ENCODE results near the gene KCND3. TPM values are rescaled to one million over a fixed set of nuclear protein-coding genes. Genes with fewer than 3 reads are reported as not detected.

Gene KCND3
- total RNA-seq, 1 donor from 2014 or later: 0.86 TPM

DNA sequence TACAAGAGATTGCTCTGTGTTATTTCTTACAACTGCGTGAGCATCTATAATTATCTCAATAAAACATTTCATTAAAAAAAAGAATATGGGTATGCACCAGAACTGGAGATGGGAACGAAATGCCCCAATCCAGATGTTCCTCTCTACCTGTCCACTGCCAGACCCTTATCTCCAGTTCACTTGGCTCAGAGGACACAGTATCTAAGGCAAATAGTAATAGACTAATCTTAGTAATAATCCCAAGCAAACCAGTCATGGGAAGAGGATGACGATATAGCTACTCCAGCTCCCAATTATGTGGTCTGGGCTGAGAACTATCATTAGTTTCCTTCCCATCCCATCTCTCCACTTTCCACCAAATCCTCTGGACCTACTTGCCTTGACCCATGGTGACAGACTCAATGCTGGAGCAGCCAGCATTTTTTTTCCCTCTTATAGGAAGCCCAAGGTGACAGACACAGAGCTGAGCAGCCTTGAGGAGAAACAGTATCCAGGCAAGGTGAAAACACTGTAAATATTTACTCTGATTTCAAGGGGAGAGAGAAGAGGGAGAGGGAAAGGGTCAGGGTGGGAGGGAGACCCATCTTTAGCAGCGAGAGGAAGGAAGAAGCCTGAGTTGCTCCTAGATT is 205.1 kb downstream of the KCND3 start:
- no peak for DNase-seq (ENCODE audit: low read depth, low spot score)
- Mint-ChIP-seq H3K36me3 (ENCODE audit: low read depth) (no peaks in the 10 kb centered on the region), H3K27me3 (ENCODE audit: low read depth) (peaks cover 35% of the 10 kb centered on the region), H3K9me3 (no peaks in the 10 kb centered on the region), H3K27ac (ENCODE audit: unreplicated experiment) (no peak overlapping the region), H3K4me3 (no peak overlapping the region), H3K4me1 (no peaks in the 10 kb centered on the region)
- TF ChIP-seq, protein P1, sequence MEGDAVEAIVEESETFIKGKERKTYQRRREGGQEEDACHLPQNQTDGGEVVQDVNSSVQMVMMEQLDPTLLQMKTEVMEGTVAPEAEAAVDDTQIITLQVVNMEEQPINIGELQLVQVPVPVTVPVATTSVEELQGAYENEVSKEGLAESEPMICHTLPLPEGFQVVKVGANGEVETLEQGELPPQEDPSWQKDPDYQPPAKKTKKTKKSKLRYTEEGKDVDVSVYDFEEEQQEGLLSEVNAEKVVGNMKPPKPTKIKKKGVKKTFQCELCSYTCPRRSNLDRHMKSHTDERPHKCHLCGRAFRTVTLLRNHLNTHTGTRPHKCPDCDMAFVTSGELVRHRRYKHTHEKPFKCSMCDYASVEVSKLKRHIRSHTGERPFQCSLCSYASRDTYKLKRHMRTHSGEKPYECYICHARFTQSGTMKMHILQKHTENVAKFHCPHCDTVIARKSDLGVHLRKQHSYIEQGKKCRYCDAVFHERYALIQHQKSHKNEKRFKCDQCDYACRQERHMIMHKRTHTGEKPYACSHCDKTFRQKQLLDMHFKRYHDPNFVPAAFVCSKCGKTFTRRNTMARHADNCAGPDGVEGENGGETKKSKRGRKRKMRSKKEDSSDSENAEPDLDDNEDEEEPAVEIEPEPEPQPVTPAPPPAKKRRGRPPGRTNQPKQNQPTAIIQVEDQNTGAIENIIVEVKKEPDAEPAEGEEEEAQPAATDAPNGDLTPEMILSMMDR (conservative IDR thresholded peaks at IDR 0.05): no peak

DNA sequence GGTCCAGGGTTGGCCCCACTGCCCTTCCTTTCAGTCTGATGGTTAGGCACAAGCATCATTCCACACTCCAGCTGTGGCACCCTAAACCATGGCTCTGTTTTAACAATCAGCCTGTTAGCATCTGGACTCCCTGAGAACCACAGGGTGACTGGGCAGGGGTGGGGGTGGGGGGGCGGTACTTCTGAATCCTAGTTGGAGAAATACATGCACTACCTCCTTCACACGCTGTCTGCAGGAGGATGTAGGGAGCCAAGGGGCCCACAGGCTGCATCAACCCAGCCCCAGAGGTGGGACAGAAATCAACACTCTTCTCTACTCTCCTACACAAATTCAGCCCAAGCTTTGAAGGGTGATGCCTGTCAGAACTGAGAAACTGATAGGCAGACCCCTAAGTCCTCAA is 209.9 kb downstream of the KCND3 start:
- Mint-ChIP-seq H3K27me3 (ENCODE audit: low read depth) (peaks cover 14% of the 10 kb centered on the region), H3K9me3 (no peaks in the 10 kb centered on the region), H3K4me3 (no peak overlapping the region), H3K36me3 (ENCODE audit: low read depth) (peaks cover 4% of the 10 kb centered on the region), H3K4me1 (no peaks in the 10 kb centered on the region), H3K27ac (ENCODE audit: unreplicated experiment) (no peak overlapping the region)
- DNase-seq (ENCODE audit: low read depth, low spot score): no peak
- TF ChIP-seq, protein P1 (conservative IDR thresholded peaks at IDR 0.05): no peak

DNA sequence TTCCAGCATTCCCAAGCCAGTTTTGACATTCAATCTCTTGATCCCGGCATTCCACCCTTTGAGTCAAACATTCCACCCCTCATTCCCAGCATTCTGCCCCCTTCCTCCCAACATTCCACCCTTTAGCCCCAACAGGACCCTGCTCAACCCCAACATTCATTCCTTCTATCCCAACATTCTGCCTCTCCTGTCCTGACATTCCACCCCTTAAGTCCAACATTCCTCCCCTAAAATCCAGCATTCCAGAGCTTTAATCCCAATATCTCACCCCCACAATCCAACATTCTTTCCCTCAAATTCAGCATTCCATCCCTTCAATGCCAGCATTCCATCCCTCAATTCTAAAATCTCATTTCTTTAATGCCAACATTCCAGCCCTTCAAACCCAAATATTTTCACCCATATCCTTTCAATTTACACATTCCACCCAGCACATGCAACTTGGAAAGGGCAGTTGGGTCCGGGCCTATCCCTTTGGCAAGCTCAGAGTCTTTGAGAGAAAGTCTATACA is 210.9 kb downstream of the KCND3 start:
- Mint-ChIP-seq H3K27ac (ENCODE audit: unreplicated experiment) (no peak overlapping the region), H3K4me1 (no peaks in the 10 kb centered on the region), H3K36me3 (ENCODE audit: low read depth) (peaks cover 4% of the 10 kb centered on the region), H3K4me3 (no peak overlapping the region), H3K9me3 (no peaks in the 10 kb centered on the region), H3K27me3 (ENCODE audit: low read depth) (peaks cover 12% of the 10 kb centered on the region)
- TF ChIP-seq, protein P1 (conservative IDR thresholded peaks at IDR 0.05): no peak
- no peak for DNase-seq (ENCODE audit: low read depth, low spot score)

DNA sequence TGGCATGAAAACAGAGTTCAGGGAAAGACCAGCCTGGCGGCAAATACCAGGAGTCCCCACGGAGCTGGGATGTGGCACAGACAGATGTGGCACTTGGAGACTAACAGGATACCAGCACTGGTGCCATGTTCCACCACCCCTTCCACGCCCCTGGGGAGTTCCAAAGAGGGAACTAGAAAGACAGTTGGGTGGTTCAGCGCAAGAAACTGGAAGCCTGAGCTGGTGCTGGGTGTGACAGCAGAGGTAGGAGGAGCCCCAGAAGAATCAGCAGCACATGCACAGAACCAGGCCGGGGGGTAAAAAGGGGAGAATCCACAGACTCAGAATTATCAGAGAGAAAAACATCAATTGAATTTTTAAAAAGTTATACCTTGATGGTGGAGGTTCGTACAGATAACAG is 211.4 kb downstream of the KCND3 start:
- DNase-seq (ENCODE audit: low read depth, low spot score): no peak
- no peak overlapping the region for H3K27ac Mint-ChIP-seq (ENCODE audit: unreplicated experiment)
- H3K9me3 Mint-ChIP-seq: no peaks in the 10 kb centered on the region
- peaks cover 4% of the 10 kb centered on the region for H3K36me3 Mint-ChIP-seq (ENCODE audit: low read depth)
- no peaks in the 10 kb centered on the region for H3K4me1 Mint-ChIP-seq
- TF ChIP-seq, protein P1 (conservative IDR thresholded peaks at IDR 0.05): no peak
- no peak overlapping the region for H3K4me3 Mint-ChIP-seq
- peaks cover 9% of the 10 kb centered on the region for H3K27me3 Mint-ChIP-seq (ENCODE audit: low read depth)

DNA sequence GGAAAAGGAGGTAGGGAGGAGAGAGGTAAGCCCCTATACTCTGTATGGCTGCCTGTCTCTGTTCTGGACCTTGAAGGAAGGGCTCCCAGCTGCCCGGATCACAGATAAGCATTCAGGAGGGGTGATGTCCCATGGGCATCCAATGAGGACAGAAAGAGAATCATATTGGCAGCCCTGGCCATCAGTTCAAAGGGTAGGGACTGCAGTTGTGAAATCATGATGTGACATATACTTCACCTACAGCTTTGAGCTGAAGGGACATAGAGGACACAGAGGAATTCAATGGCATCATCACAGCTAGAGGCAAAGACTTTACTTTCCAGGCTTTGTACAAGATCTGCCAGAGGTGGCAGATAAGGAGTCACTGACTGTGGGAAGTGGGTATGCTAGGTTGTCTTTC is 212.2 kb downstream of the KCND3 start:
- TF ChIP-seq, protein P1 (conservative IDR thresholded peaks at IDR 0.05): no peak
- peak overlapping the region; percentile 63 for H3K27ac Mint-ChIP-seq (ENCODE audit: unreplicated experiment)
- H3K9me3 Mint-ChIP-seq: no peaks in the 10 kb centered on the region
- DNase-seq (ENCODE audit: low read depth, low spot score): no peak
- no peak overlapping the region for H3K4me3 Mint-ChIP-seq
- H3K4me1 Mint-ChIP-seq: no peaks in the 10 kb centered on the region
- peaks cover 4% of the 10 kb centered on the region for H3K27me3 Mint-ChIP-seq (ENCODE audit: low read depth)
- H3K36me3 Mint-ChIP-seq (ENCODE audit: low read depth): peaks cover 4% of the 10 kb centered on the region
